ENCODE data around the gene KCNH3. TPM values are rescaled to one million over a fixed set of nuclear protein-coding genes. Genes with fewer than 3 reads are reported as not detected.

The KCNH3 gene
- total RNA-seq, 1 donor from 2014 or later = 0.41 TPM

- Histone ChIP-seq H3K27ac (replicated peaks) (no peak overlapping the region), H3K36me3 (peaks cover 21% of the 10 kb centered on the region), H3K27me3 (ENCODE audit: low read depth) (no peaks in the 10 kb centered on the region), H3K9me3 (replicated peaks) (no peaks in the 10 kb centered on the region), H3K4me1 (no peaks in the 10 kb centered on the region), H3K4me3 (no peak overlapping the region)
- no peak for DNase-seq
- TF ChIP-seq, protein P1, sequence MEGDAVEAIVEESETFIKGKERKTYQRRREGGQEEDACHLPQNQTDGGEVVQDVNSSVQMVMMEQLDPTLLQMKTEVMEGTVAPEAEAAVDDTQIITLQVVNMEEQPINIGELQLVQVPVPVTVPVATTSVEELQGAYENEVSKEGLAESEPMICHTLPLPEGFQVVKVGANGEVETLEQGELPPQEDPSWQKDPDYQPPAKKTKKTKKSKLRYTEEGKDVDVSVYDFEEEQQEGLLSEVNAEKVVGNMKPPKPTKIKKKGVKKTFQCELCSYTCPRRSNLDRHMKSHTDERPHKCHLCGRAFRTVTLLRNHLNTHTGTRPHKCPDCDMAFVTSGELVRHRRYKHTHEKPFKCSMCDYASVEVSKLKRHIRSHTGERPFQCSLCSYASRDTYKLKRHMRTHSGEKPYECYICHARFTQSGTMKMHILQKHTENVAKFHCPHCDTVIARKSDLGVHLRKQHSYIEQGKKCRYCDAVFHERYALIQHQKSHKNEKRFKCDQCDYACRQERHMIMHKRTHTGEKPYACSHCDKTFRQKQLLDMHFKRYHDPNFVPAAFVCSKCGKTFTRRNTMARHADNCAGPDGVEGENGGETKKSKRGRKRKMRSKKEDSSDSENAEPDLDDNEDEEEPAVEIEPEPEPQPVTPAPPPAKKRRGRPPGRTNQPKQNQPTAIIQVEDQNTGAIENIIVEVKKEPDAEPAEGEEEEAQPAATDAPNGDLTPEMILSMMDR (IDR thresholded peaks at IDR 0.05; ENCODE audit: borderline replicate concordance) = no peak
- intact Hi-C loops (cut with micrococcal nuclease) = no loop called here
These were observed 19.8 kb upstream of the KCNH3 start for GRCh38 chr12:49518914-49519573.

DNA sequence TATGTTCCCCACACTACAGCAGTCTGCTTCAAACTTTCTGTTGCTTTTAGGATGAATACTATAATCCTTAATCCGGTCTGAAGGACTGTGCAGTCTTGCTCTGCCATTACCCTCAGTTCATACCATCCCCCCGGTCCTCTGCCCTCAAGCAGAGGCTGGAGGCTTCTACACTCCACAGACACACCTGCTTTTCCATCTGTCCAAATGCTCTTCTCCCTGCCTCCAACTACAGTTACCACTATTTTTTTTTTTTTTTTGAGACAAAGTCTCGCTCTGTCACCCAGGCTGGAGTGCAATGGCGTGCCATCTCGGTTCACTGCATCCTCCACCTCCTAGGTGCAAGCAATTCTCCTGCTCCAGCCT is 19.3 kb upstream of the KCNH3 start:
- Histone ChIP-seq H3K36me3 (peaks cover 21% of the 10 kb centered on the region), H3K27me3 (ENCODE audit: low read depth) (no peaks in the 10 kb centered on the region), H3K4me3 (no peak overlapping the region), H3K27ac (replicated peaks) (no peak overlapping the region), H3K9me3 (replicated peaks) (no peaks in the 10 kb centered on the region), H3K4me1 (peaks cover 4% of the 10 kb centered on the region)
- TF ChIP-seq, protein P1 (IDR thresholded peaks at IDR 0.05; ENCODE audit: borderline replicate concordance) = no peak
- no peak for DNase-seq
- intact Hi-C loops (cut with micrococcal nuclease) = no loop called here

DNA sequence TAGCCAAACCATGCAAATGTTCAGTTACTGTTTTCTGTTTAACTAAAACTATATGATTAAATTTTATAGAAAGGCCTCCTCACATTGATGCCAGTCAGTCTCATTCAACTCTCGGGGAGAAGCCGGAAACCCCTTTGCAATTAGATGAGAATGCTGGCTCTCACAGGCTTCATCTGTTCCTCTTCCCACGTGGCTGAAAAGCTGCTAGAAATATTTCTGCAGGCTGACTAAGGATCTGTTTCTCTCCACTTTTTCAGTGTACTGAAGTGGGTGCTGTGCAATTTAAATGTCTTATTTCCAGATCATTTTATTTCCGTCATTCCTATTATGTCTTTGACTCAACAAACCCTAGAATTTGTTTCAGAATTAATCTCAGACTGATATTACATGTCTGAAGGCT is 17.4 kb upstream of the KCNH3 start:
- Histone ChIP-seq H3K27me3 (ENCODE audit: low read depth) (no peaks in the 10 kb centered on the region), H3K9me3 (replicated peaks) (no peaks in the 10 kb centered on the region), H3K27ac (replicated peaks) (no peak overlapping the region), H3K36me3 (peaks cover 35% of the 10 kb centered on the region), H3K4me1 (peaks cover 13% of the 10 kb centered on the region), H3K4me3 (no peak overlapping the region)
- no peak for DNase-seq
- intact Hi-C loops (cut with micrococcal nuclease) = no loop called here
- TF ChIP-seq, protein P1 (IDR thresholded peaks at IDR 0.05; ENCODE audit: borderline replicate concordance) = no peak

GRCh38 chr12:49524660-49525324 is 14.0 kb upstream of the KCNH3 start:
- intact Hi-C loops (cut with micrococcal nuclease) = no loop called here
- H3K4me3 ChIP-seq = no peak overlapping the region
- H3K36me3 ChIP-seq = peaks cover 51% of the 10 kb centered on the region
- no peaks in the 10 kb centered on the region for H3K27me3 ChIP-seq (ENCODE audit: low read depth)
- no peak for DNase-seq
- H3K4me1 ChIP-seq = peaks cover 13% of the 10 kb centered on the region
- no peaks in the 10 kb centered on the region for H3K9me3 ChIP-seq (replicated peaks)
- TF ChIP-seq, protein P1 (IDR thresholded peaks at IDR 0.05; ENCODE audit: borderline replicate concordance) = no peak
- H3K27ac ChIP-seq (replicated peaks) = peak overlapping the region; percentile 75

DNA sequence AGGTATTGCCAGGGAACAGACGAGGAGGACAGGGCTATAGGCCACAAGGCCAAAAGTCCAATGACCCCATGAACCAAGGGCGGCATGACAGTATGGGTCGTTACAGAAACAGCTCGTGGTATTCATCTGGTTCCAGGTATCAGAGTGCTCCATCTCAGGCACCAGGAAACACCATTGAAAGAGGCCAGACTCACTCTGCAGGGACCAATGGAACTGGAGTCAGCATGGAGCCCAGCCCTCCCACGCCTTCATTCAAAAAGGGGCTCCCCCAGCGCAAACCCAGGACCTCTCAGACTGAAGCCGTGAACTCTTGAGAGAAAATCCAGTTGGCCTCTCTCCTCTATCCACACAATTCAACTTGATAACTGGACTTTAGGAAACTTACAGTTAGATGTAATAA is 12.9 kb upstream of the KCNH3 start:
- no peak overlapping the region for H3K27ac ChIP-seq (replicated peaks)
- no peaks in the 10 kb centered on the region for H3K9me3 ChIP-seq (replicated peaks)
- H3K4me1 ChIP-seq = peaks cover 13% of the 10 kb centered on the region
- intact Hi-C loops (cut with micrococcal nuclease) = no loop called here
- H3K4me3 ChIP-seq = no peak overlapping the region
- DNase-seq = no peak
- H3K36me3 ChIP-seq = peaks cover 51% of the 10 kb centered on the region
- TF ChIP-seq, protein P1 (IDR thresholded peaks at IDR 0.05; ENCODE audit: borderline replicate concordance) = no peak
- H3K27me3 ChIP-seq (ENCODE audit: low read depth) = no peaks in the 10 kb centered on the region

Measured in left ventricle myocardium inferior (tissue), 1 donor.